ENCODE data around the gene ZNF598. TPM values are rescaled to one million over a fixed set of nuclear protein-coding genes. Genes with fewer than 3 reads are reported as not detected.

ZNF598 gene
- total and polyA plus RNA-seq, 2 of the 13 experiments (the other 11 are each of a cell fraction or from before 2014, with no cell fraction given): 13.5 to 14.2 TPM

- no peak for ATAC-seq
- intact Hi-C loops (cut with micrococcal nuclease; ENCODE audit: unreplicated experiment): no loop called here
- Histone ChIP-seq H3K9me3 (ENCODE audit: low read length) (no peaks in the 10 kb centered on the region), H3K79me2 (ENCODE audit: insufficient read depth, low read length) (peaks cover 33% of the 10 kb centered on the region), H3K4me2 (ENCODE audit: low read depth, low read length) (no peak overlapping the region), H2AFZ (ENCODE audit: low read length) (no peak overlapping the region), H4K20me1 (ENCODE audit: insufficient read depth, low read length) (peaks cover 10% of the 10 kb centered on the region), H3K27ac (ENCODE audit: extremely low read length, insufficient read depth, low read length) (no peak overlapping the region), H3K9ac (ENCODE audit: insufficient read depth, low read depth, low read length) (no peak overlapping the region), H3K27me3 (ENCODE audit: control insufficient read depth in 1 of 2, insufficient read depth in 2 of 2, low read length in 2 of 2) (no peaks in the 10 kb centered on the region; a peak in 1 of 5 replicates), H3K36me3 (replicated peaks in 1 of 2; ENCODE audit: control insufficient read depth in 1 of 2, insufficient read depth in 2 of 2, low read length in 2 of 2) (peaks cover 2 to 6% of the 10 kb centered on the region in 2 experiments; a peak in 1 of 5 replicates), H3K4me1 (ENCODE audit: insufficient read depth, low read length) (peaks cover 29% of the 10 kb centered on the region), H3K4me3 (replicated peaks in 1 of 3; ENCODE audit: insufficient read depth in 1 of 3, low read depth in 2 of 3, low read length in 3 of 3) (no peak overlapping the region)
- TF ChIP-seq ZNF407 (CRISPR knock-in tag; IDR thresholded peaks at IDR 0.05; ENCODE audit: not compliant biosample characterization) (no peak), AGO2 (optimal IDR thresholded peaks at IDR 0.05; ENCODE audit: low read depth, low read length) (peak; percentile 38)
- POLR2A ChIA-PET: interaction anchor here (1.0 to 1.3 kb wide), 2 partner anchors 25 to 40 kb away, joined by 3 to 4 read pairs; partner anchors contain the start of gene MSRB1
- in situ Hi-C loops (cut with HindIII; ENCODE audit: extremely low pct_ligation_motif_present, low pct_unique_long_range_greater_than_20kb): no loop called here
- 89% methylated on average over 20 of the region's 41 CpGs for WGBS (ENCODE audit: low lambda C conversion rate)
- DNase-seq (ENCODE audit: low spot score): no peak
- CTCF ChIA-PET (ENCODE audit: low intra/inter-chr PET ratio, low total read pairs): no interaction called here
- FAIRE-seq: no peak
- BruUV-seq (replicated peaks): no TSS peak
Measured at GRCh38 chr16:1968146-1968953, 41.3 kb downstream of the ZNF598 start.

All from HepG2 (cell line).